PC-3 (cell line): Measurements from ENCODE around the gene TMEM176A.

Experiments used
- EZH2 ChIP-seq: fragments of 300-600 bp; sonication (generic); IDR thresholded peaks from one replicate; pipeline ENCODE4 v1.6.1; 2017; ENCODE audit warnings: antibody characterized with exemption, mild to moderate bottlenecking, low read length; ENCODE audit not compliant: unreplicated experiment
- TF ChIP-seq, protein P1 (sequence below): fragments of 300-600 bp; sonication (generic); conservative IDR thresholded peaks from 2 replicates; pipeline ENCODE4 v1.5.1; 2017; ENCODE audit warnings: antibody characterized with exemption, low read depth, mild to moderate bottlenecking, low read length

DNA sequence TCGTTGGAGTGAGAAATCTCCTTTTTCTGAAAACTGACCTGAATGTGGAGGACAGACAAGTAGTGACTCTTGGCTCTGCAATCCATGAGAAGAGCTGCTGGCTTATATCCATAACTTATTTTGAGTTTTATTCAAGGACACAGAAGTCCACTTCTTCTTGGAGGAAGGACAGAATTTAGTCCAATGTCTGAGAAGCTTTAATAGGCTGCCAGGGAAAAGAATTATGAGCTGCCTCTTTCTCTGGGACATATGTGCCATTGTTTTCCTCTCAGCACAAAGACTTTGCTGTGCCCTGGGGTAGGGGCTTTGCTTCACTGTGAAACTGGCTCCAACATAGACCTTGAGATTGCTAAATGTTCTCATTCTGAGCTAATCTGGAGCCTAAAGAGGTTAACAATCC, 31.3 kb downstream of the TMEM176A start:
- TF ChIP-seq, protein P1, sequence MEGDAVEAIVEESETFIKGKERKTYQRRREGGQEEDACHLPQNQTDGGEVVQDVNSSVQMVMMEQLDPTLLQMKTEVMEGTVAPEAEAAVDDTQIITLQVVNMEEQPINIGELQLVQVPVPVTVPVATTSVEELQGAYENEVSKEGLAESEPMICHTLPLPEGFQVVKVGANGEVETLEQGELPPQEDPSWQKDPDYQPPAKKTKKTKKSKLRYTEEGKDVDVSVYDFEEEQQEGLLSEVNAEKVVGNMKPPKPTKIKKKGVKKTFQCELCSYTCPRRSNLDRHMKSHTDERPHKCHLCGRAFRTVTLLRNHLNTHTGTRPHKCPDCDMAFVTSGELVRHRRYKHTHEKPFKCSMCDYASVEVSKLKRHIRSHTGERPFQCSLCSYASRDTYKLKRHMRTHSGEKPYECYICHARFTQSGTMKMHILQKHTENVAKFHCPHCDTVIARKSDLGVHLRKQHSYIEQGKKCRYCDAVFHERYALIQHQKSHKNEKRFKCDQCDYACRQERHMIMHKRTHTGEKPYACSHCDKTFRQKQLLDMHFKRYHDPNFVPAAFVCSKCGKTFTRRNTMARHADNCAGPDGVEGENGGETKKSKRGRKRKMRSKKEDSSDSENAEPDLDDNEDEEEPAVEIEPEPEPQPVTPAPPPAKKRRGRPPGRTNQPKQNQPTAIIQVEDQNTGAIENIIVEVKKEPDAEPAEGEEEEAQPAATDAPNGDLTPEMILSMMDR, result no peak
- no peak for TF ChIP-seq EZH2
